Skeletal muscle satellite cell (primary cell): ENCODE measurements around the gene ABHD2.
A peak's percentile ranks its signal among the peaks of the same experiment; 100 is the strongest.

Experiments
- H3K27me3 ChIP-seq: 2 replicates; pipeline ENCODE4 v1.7.0; 2013; ENCODE audit warnings: low read length; ENCODE audit not compliant: control insufficient read depth, insufficient read depth
- H3K36me3 ChIP-seq: 2 replicates; pipeline ENCODE4 v1.7.0; 2013; ENCODE audit warnings: mild to moderate bottlenecking, control low read depth, low read length; ENCODE audit not compliant: insufficient read depth
- H3K4me1 ChIP-seq: 2 replicates; pipeline ENCODE4 v1.7.0; 2013; ENCODE audit warnings: low read length; ENCODE audit not compliant: control insufficient read depth, insufficient read depth
- H3K4me2 ChIP-seq: 2 replicates; pipeline ENCODE4 v1.7.0; 2013; ENCODE audit warnings: mild to moderate bottlenecking, low read length
- H3K4me3 ChIP-seq: 2 replicates; pipeline ENCODE4 v1.7.0; 2013; ENCODE audit warnings: low read length
- H3K9ac ChIP-seq: 2 replicates; pipeline ENCODE4 v1.7.0; 2013; ENCODE audit warnings: mild to moderate bottlenecking, low read depth, low read length, moderate library complexity
- H3K9me3 ChIP-seq: replicated peaks from 2 replicates; pipeline ENCODE4 v1.7.0; 2013; ENCODE audit warnings: mild to moderate bottlenecking, control low read depth, low read length

ABHD2 gene

GRCh38 chr15:89165677-89166076, 77.4 kb downstream of the ABHD2 start:
- Histone ChIP-seq H3K4me1 (peaks cover 33% of the 10 kb centered on the region), H3K9me3 (no peaks in the 10 kb centered on the region), H3K4me2 (no peak overlapping the region), H3K9ac (no peak overlapping the region), H3K4me3 (no peak overlapping the region), H3K36me3 (peaks cover 11% of the 10 kb centered on the region), H3K27me3 (no peaks in the 10 kb centered on the region)

GRCh38 chr15:89167267-89168176, 79.3 kb downstream of the ABHD2 start:
- Histone ChIP-seq H3K27me3 (no peaks in the 10 kb centered on the region), H3K4me3 (no peak overlapping the region), H3K4me2 (peak overlapping the region; percentile 46), H3K9me3 (no peaks in the 10 kb centered on the region), H3K4me1 (peaks cover 33% of the 10 kb centered on the region), H3K9ac (peak overlapping the region; percentile 7), H3K36me3 (peaks cover 11% of the 10 kb centered on the region)

GRCh38 chr15:89168316-89168833, 80.1 kb downstream of the ABHD2 start:
- Histone ChIP-seq H3K4me1 (peaks cover 33% of the 10 kb centered on the region), H3K36me3 (peaks cover 11% of the 10 kb centered on the region), H3K4me3 (no peak overlapping the region), H3K27me3 (no peaks in the 10 kb centered on the region), H3K9ac (peak overlapping the region; percentile 7), H3K9me3 (no peaks in the 10 kb centered on the region), H3K4me2 (peak overlapping the region; percentile 46)

GRCh38 chr15:89170364-89170763, 82.1 kb downstream of the ABHD2 start:
- Histone ChIP-seq H3K9ac (no peak overlapping the region), H3K9me3 (no peaks in the 10 kb centered on the region), H3K4me3 (no peak overlapping the region), H3K27me3 (no peaks in the 10 kb centered on the region), H3K4me2 (no peak overlapping the region), H3K36me3 (no peaks in the 10 kb centered on the region), H3K4me1 (peaks cover 32% of the 10 kb centered on the region)

- no peaks in the 10 kb centered on the region for H3K9me3 ChIP-seq
- peaks cover 8% of the 10 kb centered on the region for H3K36me3 ChIP-seq
- H3K4me3 ChIP-seq: no peak overlapping the region
- no peak overlapping the region for H3K9ac ChIP-seq
- H3K27me3 ChIP-seq: no peaks in the 10 kb centered on the region
- peaks cover 23% of the 10 kb centered on the region for H3K4me1 ChIP-seq
- H3K4me2 ChIP-seq: no peak overlapping the region
These were observed 83.1 kb downstream of the ABHD2 start for GRCh38 chr15:89171136-89172072.

GRCh38 chr15:89172921-89173320, 84.7 kb downstream of the ABHD2 start:
- Histone ChIP-seq H3K36me3 (peaks cover 21% of the 10 kb centered on the region), H3K4me2 (no peak overlapping the region), H3K9ac (no peak overlapping the region), H3K27me3 (no peaks in the 10 kb centered on the region), H3K9me3 (no peaks in the 10 kb centered on the region), H3K4me3 (no peak overlapping the region), H3K4me1 (peaks cover 11% of the 10 kb centered on the region)

- H3K36me3 ChIP-seq: peaks cover 36% of the 10 kb centered on the region
- H3K27me3 ChIP-seq: no peaks in the 10 kb centered on the region
- no peak overlapping the region for H3K4me3 ChIP-seq
- H3K4me1 ChIP-seq: peaks cover 3% of the 10 kb centered on the region
- no peak overlapping the region for H3K9ac ChIP-seq
- no peak overlapping the region for H3K4me2 ChIP-seq
- H3K9me3 ChIP-seq: no peaks in the 10 kb centered on the region
These were observed 86.2 kb downstream of the ABHD2 start for GRCh38 chr15:89174476-89174875.

GRCh38 chr15:89175617-89176191, 87.4 kb downstream of the ABHD2 start:
- no peak overlapping the region for H3K4me2 ChIP-seq
- H3K4me3 ChIP-seq: no peak overlapping the region
- H3K9ac ChIP-seq: no peak overlapping the region
- H3K27me3 ChIP-seq: no peaks in the 10 kb centered on the region
- peaks cover 3% of the 10 kb centered on the region for H3K4me1 ChIP-seq
- peaks cover 39% of the 10 kb centered on the region for H3K36me3 ChIP-seq
- H3K9me3 ChIP-seq: no peaks in the 10 kb centered on the region

- no peaks in the 10 kb centered on the region for H3K27me3 ChIP-seq
- no peaks in the 10 kb centered on the region for H3K9me3 ChIP-seq
- peak overlapping the region; percentile 32 for H3K9ac ChIP-seq
- H3K36me3 ChIP-seq: peaks cover 39% of the 10 kb centered on the region
- peaks cover 3% of the 10 kb centered on the region for H3K4me1 ChIP-seq
- H3K4me3 ChIP-seq: no peak overlapping the region
- H3K4me2 ChIP-seq: no peak overlapping the region
These were observed 88.9 kb downstream of the ABHD2 start for GRCh38 chr15:89177116-89177515.

- peaks cover 39% of the 10 kb centered on the region for H3K36me3 ChIP-seq
- H3K27me3 ChIP-seq: no peaks in the 10 kb centered on the region
- no peak overlapping the region for H3K4me2 ChIP-seq
- H3K9ac ChIP-seq: peak overlapping the region; percentile 32
- H3K9me3 ChIP-seq: no peaks in the 10 kb centered on the region
- H3K4me1 ChIP-seq: peaks cover 3% of the 10 kb centered on the region
- no peak overlapping the region for H3K4me3 ChIP-seq
These were observed 89.5 kb downstream of the ABHD2 start for GRCh38 chr15:89177633-89178306.
